HepG2 (cell line): ENCODE results near the gene WSB1. TPM values are rescaled to one million over a fixed set of nuclear protein-coding genes. Genes with fewer than 3 reads are reported as not detected.
A peak's percentile ranks its signal among the peaks of the same experiment; 100 is the strongest.

ENCODE experiments used
- AHR ChIP-seq: IDR thresholded peaks from 2 replicates; pipeline ENCODE4 v1.6.1; 2018; ENCODE audit warnings: missing genetic modification reagents, missing compliant biosample characterization
- ATF2 ChIP-seq: sonication (generic); formaldehyde crosslinking; IDR thresholded peaks from 2 replicates; pipeline ENCODE4 v1.4.0; 2020; ENCODE audit warnings: missing genetic modification reagents
- CENPX ChIP-seq: sonication (generic); formaldehyde crosslinking; IDR thresholded peaks from 2 replicates; pipeline ENCODE4 v1.9.0; 2021; ENCODE audit warnings: mild to moderate bottlenecking, missing genetic modification reagents, moderate library complexity
- CHD2 ChIP-seq: IDR thresholded peaks from 2 replicates; pipeline ENCODE4 v1.6.1; 2011; ENCODE audit warnings: low read depth, low read length, improper control_type of control experiment
- HNRNPLL ChIP-seq: fragments of 200-400 bp; formaldehyde crosslinking; IDR thresholded peaks from 2 replicates; pipeline ENCODE4 v1.6.1; 2017; ENCODE audit warnings: mild to moderate bottlenecking, low read depth, low read length; ENCODE audit not compliant: poor library complexity, severe bottlenecking
- ISL2 ChIP-seq: sonication (generic); formaldehyde crosslinking; IDR thresholded peaks from 2 replicates; pipeline ENCODE4 v1.5.0; 2020; ENCODE audit warnings: missing genetic modification reagents
- KDM2A ChIP-seq: sonication (generic); formaldehyde crosslinking; IDR thresholded peaks from 2 replicates; pipeline ENCODE4 v1.4.0; 2020; ENCODE audit warnings: low read depth, missing genetic modification reagents, borderline replicate concordance
- KLF6 ChIP-seq: IDR thresholded peaks from 2 replicates; pipeline ENCODE4 v1.8.0; 2016; ENCODE audit warnings: missing biosample characterization, missing genetic modification reagents
- NR2F6 ChIP-seq, 2 experiments: IDR thresholded peaks; 2 replicates each; pipeline ENCODE4 v1.6.1; 2016; ENCODE audit warnings: antibody characterized with exemption in 1 of 2, mild to moderate bottlenecking in 1 of 2
- RCOR2 ChIP-seq: IDR thresholded peaks from 2 replicates; pipeline ENCODE4 v1.6.1; 2016; ENCODE audit warnings: missing biosample characterization, missing genetic modification reagents
- TSC22D2 ChIP-seq: sonication (generic); formaldehyde crosslinking; IDR thresholded peaks from 2 replicates; pipeline ENCODE4 v1.5.1; 2020; ENCODE audit warnings: missing genetic modification reagents, mild to moderate bottlenecking, borderline replicate concordance
- ZBTB38 ChIP-seq: sonication (generic); formaldehyde crosslinking; IDR thresholded peaks from 2 replicates; pipeline ENCODE4 v1.5.1; 2020; ENCODE audit warnings: mild to moderate bottlenecking, missing genetic modification reagents
- ZFP37 ChIP-seq: sonication (generic); formaldehyde crosslinking; IDR thresholded peaks from 2 replicates; pipeline ENCODE4 v1.4.0; 2020; ENCODE audit warnings: missing genetic modification reagents, borderline replicate concordance
- ZIK1 ChIP-seq: sonication (generic); formaldehyde crosslinking; IDR thresholded peaks from 2 replicates; pipeline ENCODE4 v1.5.0; 2020; ENCODE audit warnings: mild to moderate bottlenecking, low read depth, missing genetic modification reagents, borderline replicate concordance
- ZKSCAN8 ChIP-seq: IDR thresholded peaks from 2 replicates; pipeline ENCODE4 v1.6.1; 2016; ENCODE audit warnings: borderline replicate concordance, missing genetic modification reagents, missing compliant biosample characterization
- ZNF20 ChIP-seq: sonication (generic); formaldehyde crosslinking; IDR thresholded peaks from 2 replicates; pipeline ENCODE4 v1.4.0; 2020; ENCODE audit warnings: mild to moderate bottlenecking, moderate library complexity, missing genetic modification reagents
- ZNF296 ChIP-seq: sonication (generic); formaldehyde crosslinking; conservative IDR thresholded peaks from 2 replicates; pipeline ENCODE4 v1.5.0; 2020; ENCODE audit warnings: mild to moderate bottlenecking, missing genetic modification reagents
- ZNF33A ChIP-seq: sonication (generic); formaldehyde crosslinking; IDR thresholded peaks from 2 replicates; pipeline ENCODE4 v1.5.1; 2020; ENCODE audit warnings: missing genetic modification reagents, mild to moderate bottlenecking, moderate library complexity, borderline replicate concordance
- ZNF549 ChIP-seq: sonication (generic); formaldehyde crosslinking; IDR thresholded peaks from 2 replicates; pipeline ENCODE4 v1.5.0; 2020; ENCODE audit warnings: missing genetic modification reagents
- polyA plus RNA-seq, 8 experiments: library from polyadenylated mRNA; depleted of rRNA in 3 of 8; stranded (reverse) in 7 of 8; unstranded in 1 of 8; fragments of >200 nt; fragmentation: Illumina TruSeq in 4 of 8; extraction: Trizol in 4 of 8; gene quantifications; 2 replicates each; pipeline versions ENCODE4 v1.2.1 to v1.2.3, GENCODE V29; 2011 to 2016; ENCODE audit warnings: low read depth in 4 of 8, missing spikeins in 1 of 8, mixed read lengths in 1 of 8; ENCODE audit not compliant: insufficient read depth in 1 of 8
- total RNA-seq, 5 experiments: library from RNA; depleted of rRNA; stranded (reverse); fragments of >200 nt; fragmentation: Illumina TruSeq; extraction: Trizol; gene quantifications; 2 replicates each; pipeline ENCODE4 v1.2.3, GENCODE V29; 2016; ENCODE audit warnings: low read depth in 1 of 5
- TF ChIP-seq, protein P1 (sequence below): sonication (generic); formaldehyde crosslinking; IDR thresholded peaks from 2 replicates; pipeline ENCODE4 v1.8.1; 2023; ENCODE audit warnings: missing genetic modification reagents, mild to moderate bottlenecking, borderline replicate concordance
- TF ChIP-seq, protein P2 (sequence below): sonication (generic); formaldehyde crosslinking; IDR thresholded peaks from 2 replicates; pipeline ENCODE4 v1.8.0; 2022; ENCODE audit warnings: missing genetic modification reagents, low read depth, mild to moderate bottlenecking, borderline replicate concordance
- TF ChIP-seq, protein P3 (sequence below), 2 experiments: sonication (generic) in 1 of 2; formaldehyde crosslinking in 1 of 2; IDR thresholded peaks; 2 replicates each; pipeline versions ENCODE4 v1.4.0 to v1.6.1; 2018 to 2020; ENCODE audit warnings: missing genetic modification reagents in 2 of 2, borderline replicate concordance in 1 of 2, low read depth in 1 of 2, mild to moderate bottlenecking in 1 of 2, missing biosample characterization in 1 of 2
- TF ChIP-seq, protein P4 (sequence below): sonication (generic); formaldehyde crosslinking; IDR thresholded peaks from 2 replicates; pipeline ENCODE4 v1.4.0; 2020; ENCODE audit warnings: missing genetic modification reagents, borderline replicate concordance
- TF ChIP-seq, protein P5 (sequence below): sonication (generic); IDR thresholded peaks from 2 replicates; pipeline ENCODE4 v1.6.1; 2016; ENCODE audit warnings: low read depth, borderline replicate concordance

Gene WSB1
- total and polyA plus RNA-seq, 2 of the 13 experiments (the other 11 are each of a cell fraction or from before 2014, with no cell fraction given), result 81.3 to 294 TPM

GRCh38 chr17:27245230-27245696 is 48.7 kb upstream of the WSB1 start (continued):
- TF ChIP-seq ZBTB38 (CRISPR knock-in tag), result peak; percentile 44; the same call in 1 of the 2 replicates
- no peak for TF ChIP-seq CHD2
- TF ChIP-seq ZNF549 (CRISPR knock-in tag), result no peak
- TF ChIP-seq, protein P1, sequence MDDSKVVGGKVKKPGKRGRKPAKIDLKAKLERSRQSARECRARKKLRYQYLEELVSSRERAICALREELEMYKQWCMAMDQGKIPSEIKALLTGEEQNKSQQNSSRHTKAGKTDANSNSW, result no peak
- TF ChIP-seq, protein P2, sequence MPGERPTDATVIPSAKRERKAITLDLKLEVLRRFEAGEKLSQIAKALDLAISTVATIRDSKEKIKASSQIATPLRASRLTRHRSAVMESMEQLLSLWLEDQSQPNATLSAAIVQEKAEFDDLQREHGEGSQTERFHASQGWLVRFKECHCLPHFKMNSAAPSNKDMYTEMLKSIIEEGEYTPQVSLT, result no peak
- TF ChIP-seq ATF2, result peak; percentile 68; the same call in 1 of the 2 replicates
- TF ChIP-seq, protein P3, sequence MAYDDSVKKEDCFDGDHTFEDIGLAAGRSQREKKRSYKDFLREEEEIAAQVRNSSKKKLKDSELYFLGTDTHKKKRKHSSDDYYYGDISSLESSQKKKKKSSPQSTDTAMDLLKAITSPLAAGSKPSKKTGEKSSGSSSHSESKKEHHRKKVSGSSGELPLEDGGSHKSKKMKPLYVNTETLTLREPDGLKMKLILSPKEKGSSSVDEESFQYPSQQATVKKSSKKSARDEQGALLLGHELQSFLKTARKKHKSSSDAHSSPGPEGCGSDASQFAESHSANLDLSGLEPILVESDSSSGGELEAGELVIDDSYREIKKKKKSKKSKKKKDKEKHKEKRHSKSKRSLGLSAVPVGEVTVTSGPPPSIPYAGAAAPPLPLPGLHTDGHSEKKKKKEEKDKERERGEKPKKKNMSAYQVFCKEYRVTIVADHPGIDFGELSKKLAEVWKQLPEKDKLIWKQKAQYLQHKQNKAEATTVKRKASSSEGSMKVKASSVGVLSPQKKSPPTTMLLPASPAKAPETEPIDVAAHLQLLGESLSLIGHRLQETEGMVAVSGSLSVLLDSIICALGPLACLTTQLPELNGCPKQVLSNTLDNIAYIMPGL (CRISPR knock-in tag; IDR thresholded peaks at IDR 0.05; ENCODE audit: borderline replicate concordance in 1 of 2, low read depth in 1 of 2), result peak; percentile 69 to 87
- TF ChIP-seq, protein P4, sequence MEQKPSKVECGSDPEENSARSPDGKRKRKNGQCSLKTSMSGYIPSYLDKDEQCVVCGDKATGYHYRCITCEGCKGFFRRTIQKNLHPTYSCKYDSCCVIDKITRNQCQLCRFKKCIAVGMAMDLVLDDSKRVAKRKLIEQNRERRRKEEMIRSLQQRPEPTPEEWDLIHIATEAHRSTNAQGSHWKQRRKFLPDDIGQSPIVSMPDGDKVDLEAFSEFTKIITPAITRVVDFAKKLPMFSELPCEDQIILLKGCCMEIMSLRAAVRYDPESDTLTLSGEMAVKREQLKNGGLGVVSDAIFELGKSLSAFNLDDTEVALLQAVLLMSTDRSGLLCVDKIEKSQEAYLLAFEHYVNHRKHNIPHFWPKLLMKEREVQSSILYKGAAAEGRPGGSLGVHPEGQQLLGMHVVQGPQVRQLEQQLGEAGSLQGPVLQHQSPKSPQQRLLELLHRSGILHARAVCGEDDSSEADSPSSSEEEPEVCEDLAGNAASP (CRISPR knock-in tag), result peak; percentile 53; the same call in 1 of the 2 replicates
- TF ChIP-seq TSC22D2 (CRISPR knock-in tag), result peak; percentile 45; the same call in 1 of the 2 replicates
- TF ChIP-seq CENPX (CRISPR knock-in tag), result no peak
- TF ChIP-seq KLF6 (CRISPR knock-in tag), result 0 out of 2 replicates have a peak, but pooled peaks have one; percentile 28
- no peak for TF ChIP-seq ZIK1
- TF ChIP-seq NR2F6 (IDR thresholded peaks at IDR 0.05), result no peak
- peak; percentile 63 for TF ChIP-seq NR2F6 (CRISPR knock-in tag; IDR thresholded peaks at IDR 0.05)
- no peak for TF ChIP-seq ZNF20 (CRISPR knock-in tag)
- 0 out of 2 replicates have a peak, but pooled peaks have one; percentile 25 for TF ChIP-seq ZKSCAN8
- TF ChIP-seq RCOR2 (CRISPR knock-in tag), result 0 out of 2 replicates have a peak, but pooled peaks have one; percentile 21
- TF ChIP-seq ZNF33A (CRISPR knock-in tag), result no peak
- TF ChIP-seq ZFP37 (CRISPR knock-in tag), result 0 out of 2 replicates have a peak, but pooled peaks have one; percentile 54
- peak; percentile 88 for TF ChIP-seq KDM2A
- TF ChIP-seq ISL2 (CRISPR knock-in tag), result 0 out of 2 replicates have a peak, but pooled peaks have one; percentile 21
- no peak for TF ChIP-seq HNRNPLL
- TF ChIP-seq AHR, result peak; percentile 38; the same call in 1 of the 2 replicates
- TF ChIP-seq ZNF296 (CRISPR knock-in tag), result no peak
- TF ChIP-seq, protein P5, sequence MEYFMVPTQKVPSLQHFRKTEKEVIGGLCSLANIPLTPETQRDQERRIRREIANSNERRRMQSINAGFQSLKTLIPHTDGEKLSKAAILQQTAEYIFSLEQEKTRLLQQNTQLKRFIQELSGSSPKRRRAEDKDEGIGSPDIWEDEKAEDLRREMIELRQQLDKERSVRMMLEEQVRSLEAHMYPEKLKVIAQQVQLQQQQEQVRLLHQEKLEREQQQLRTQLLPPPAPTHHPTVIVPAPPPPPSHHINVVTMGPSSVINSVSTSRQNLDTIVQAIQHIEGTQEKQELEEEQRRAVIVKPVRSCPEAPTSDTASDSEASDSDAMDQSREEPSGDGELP, result peak; percentile 96
